ENCODE data around the gene MGME1.

DNA sequence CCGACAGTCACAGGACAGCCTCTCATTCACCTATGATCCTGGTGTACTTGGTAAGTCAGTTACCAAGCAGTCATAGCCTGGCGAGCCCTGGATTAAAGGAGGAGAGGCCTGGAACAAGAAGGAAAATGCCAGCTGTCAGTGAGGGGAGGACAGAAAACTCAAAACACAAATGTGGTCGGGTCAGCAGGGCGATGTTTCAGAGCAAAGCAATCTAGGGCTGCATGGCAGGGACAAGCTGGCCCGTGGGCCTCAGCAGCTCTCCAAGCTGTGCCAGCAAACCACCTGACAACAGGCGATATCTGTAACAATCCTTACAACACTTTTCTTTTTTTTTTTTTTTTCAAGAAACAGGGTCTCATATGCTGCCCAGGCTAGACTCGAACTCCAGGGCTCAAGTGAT, 40.3 kb downstream of the MGME1 start:
- TF ChIP-seq SUZ12 (IDR thresholded peaks at IDR 0.05; ENCODE audit: extremely low read depth, insufficient read depth, insufficient read length) (no peak), ZNF274 (IDR thresholded peaks at IDR 0.05; ENCODE audit: low read depth, low read length) (no peak)

All from NT2/D1 (cell line).